AG04450 (cell line): ENCODE data around the gene SUCO. TPM values are rescaled to one million over a fixed set of nuclear protein-coding genes. Genes with fewer than 3 reads are reported as not detected.

Experiments
- CTCF ChIA-PET: fragments of 300-600, 350-600 bp; formaldehyde crosslinking; extraction: SDS; loops from one replicate; lab custom pipeline; 2022; ENCODE audit warnings: antibody characterized with exemption, inconsistent platforms; lab: Charles Lee
- POLR2A ChIA-PET: fragments of 350-600 bp; formaldehyde crosslinking; extraction: SDS; loops from one replicate; lab custom pipeline; 2021; ENCODE audit warnings: antibody characterized with exemption, inconsistent platforms; lab: Yijun Ruan, JAX
- DNase-seq: peaks from one replicate; pipeline ENCODE4 v3.0.0-alpha.2; 2011; ENCODE audit warnings: low read depth, low spot score
- H3K27ac ChIP-seq: one replicate; pipeline ENCODE4 v1.5.1; 2012; ENCODE audit warnings: low read depth, low read length, control low read depth
- H3K27me3 ChIP-seq: one replicate; pipeline ENCODE4 v1.6.0; 2012; ENCODE audit warnings: low read length; ENCODE audit not compliant: control insufficient read depth, insufficient read depth
- H3K4me3 ChIP-seq: 2 replicates; pipeline ENCODE4 v1.5.1; 2011; ENCODE audit warnings: mild to moderate bottlenecking, low read depth, low read length, control low read depth
- H3K9me3 ChIP-seq: 2 replicates; pipeline ENCODE4 v1.5.1; 2012; ENCODE audit warnings: low read length; ENCODE audit not compliant: control insufficient read depth, insufficient read depth
- CTCF ChIP-seq: IDR thresholded peaks from 2 replicates; pipeline ENCODE4 v1.5.1; 2011; ENCODE audit warnings: low read depth, low read length, control low read depth, inconsistent platforms
- polyA plus RNA-seq: library from polyadenylated mRNA; depleted of rRNA; stranded (reverse); fragments of >200 nt; gene quantifications from 2 replicates; pipeline ENCODE4 v1.2.3, GENCODE V29; 2011

The SUCO gene
- polyA plus RNA-seq, 1 experiment = 25.1 TPM

- Histone ChIP-seq H3K4me3 (no peak overlapping the region), H3K27ac (no peak overlapping the region), H3K9me3 (peaks cover 8% of the 10 kb centered on the region), H3K27me3 (no peaks in the 10 kb centered on the region)
- ChIA-PET CTCF (no interaction called here), POLR2A (interaction anchor here (0.7 kb wide), 1 partner anchor 113 kb away, joined by 3 read pairs; no protein-coding TSS in a partner anchor)
- DNase-seq = no peak
- TF ChIP-seq CTCF = no peak
These were observed 68.2 kb downstream of the SUCO start for GRCh38 chr1:172601046-172601630.

- CTCF ChIA-PET = no interaction called here
- no peaks in the 10 kb centered on the region for H3K27me3 ChIP-seq
- no peak overlapping the region for H3K27ac ChIP-seq
- no peaks in the 10 kb centered on the region for H3K9me3 ChIP-seq
- no peak for DNase-seq
- TF ChIP-seq CTCF = no peak
- POLR2A ChIA-PET = no interaction called here
- H3K4me3 ChIP-seq = no peak overlapping the region
These were observed 69.8 kb downstream of the SUCO start for GRCh38 chr1:172602706-172603105.

GRCh38 chr1:172603816-172604215 is 70.9 kb downstream of the SUCO start:
- POLR2A ChIA-PET = no interaction called here
- no peak for DNase-seq
- no peaks in the 10 kb centered on the region for H3K27me3 ChIP-seq
- H3K27ac ChIP-seq = no peak overlapping the region
- no peak for TF ChIP-seq CTCF
- CTCF ChIA-PET = no interaction called here
- H3K4me3 ChIP-seq = no peak overlapping the region
- no peaks in the 10 kb centered on the region for H3K9me3 ChIP-seq

- TF ChIP-seq CTCF = no peak
- Histone ChIP-seq H3K27me3 (no peaks in the 10 kb centered on the region), H3K27ac (no peak overlapping the region), H3K4me3 (no peak overlapping the region), H3K9me3 (no peaks in the 10 kb centered on the region)
- POLR2A ChIA-PET = no interaction called here
- CTCF ChIA-PET = interaction anchor here (0.6 kb wide), 1 partner anchor 889 kb away, joined by 4 read pairs; no protein-coding TSS in a partner anchor
- DNase-seq = no peak
These were observed 72.7 kb downstream of the SUCO start for GRCh38 chr1:172605641-172606040.

- DNase-seq = no peak
- Histone ChIP-seq H3K9me3 (no peaks in the 10 kb centered on the region), H3K27me3 (no peaks in the 10 kb centered on the region), H3K4me3 (no peak overlapping the region), H3K27ac (no peak overlapping the region)
- CTCF ChIA-PET = interaction anchor here (0.7 to 1.3 kb wide), 2 partner anchors 8 to 9 kb away, joined by 4 to 6 read pairs; no protein-coding TSS in a partner anchor
- POLR2A ChIA-PET = no interaction called here
- no peak for TF ChIP-seq CTCF
These were observed 74.2 kb downstream of the SUCO start for GRCh38 chr1:172607145-172607544.
